Measurements from ENCODE around the gene SPINK1. TPM values are rescaled to one million over a fixed set of nuclear protein-coding genes. Genes with fewer than 3 reads are reported as not detected.

SPINK1 gene
- total RNA-seq, 2 experiments from 2014 or later, result not detected

DNA sequence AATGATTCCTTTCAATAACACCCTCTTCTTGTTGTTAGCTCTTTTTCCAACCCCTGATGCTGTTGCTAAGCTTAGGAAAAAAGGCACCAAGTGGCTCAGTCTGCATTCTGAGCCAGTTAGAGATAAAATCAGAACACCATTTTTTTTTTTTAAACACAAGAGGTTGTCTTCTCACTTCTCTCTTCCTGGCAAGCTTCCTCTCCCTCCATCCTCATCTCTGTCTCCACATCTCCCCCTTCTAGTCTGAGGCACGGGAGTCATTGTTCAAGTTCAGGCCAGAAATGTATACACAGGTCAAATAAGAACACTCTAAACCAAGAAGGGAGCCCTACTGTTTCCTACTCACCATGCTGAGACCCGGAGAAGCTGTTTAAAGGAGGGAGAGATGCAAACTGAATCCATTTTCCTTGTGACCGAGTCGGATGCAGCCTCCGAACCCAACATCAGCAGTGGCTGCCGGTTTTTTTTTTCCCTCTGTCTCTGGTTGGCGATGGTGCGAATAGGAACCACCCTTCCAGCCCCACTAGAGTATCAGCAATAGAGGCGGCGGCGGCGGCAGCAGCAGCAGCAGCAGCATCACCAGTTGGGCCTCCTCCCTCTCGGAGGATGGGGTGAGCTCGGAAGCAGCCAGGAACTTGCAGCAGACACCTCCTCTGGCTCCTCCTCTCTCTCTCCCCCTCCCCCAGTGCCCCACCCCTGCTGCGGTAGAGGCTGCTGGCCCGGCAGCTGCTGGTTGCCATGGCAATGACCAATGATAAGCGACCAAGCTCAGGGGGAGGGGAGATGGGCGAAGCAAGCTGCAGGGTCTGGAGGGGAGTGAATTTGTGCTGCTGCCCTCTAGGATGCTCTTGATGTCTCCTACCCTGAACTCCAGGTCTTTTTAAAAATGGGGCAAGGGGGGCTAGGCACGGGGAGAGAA lies 49.1 kb downstream of the SPINK1 start, which contains the start of gene JAKMIP2:
Gene JAKMIP2 (minus strand): TSS at position 619 of the 919 bp plus-strand sequence. CDS start 110,922 bp downstream, outside the sequence.
- Mint-ChIP-seq H3K27me3 (peaks cover 7% of the 10 kb centered on the region), H3K4me3 (peak within 1 kb of the TSS; percentile 96), H3K36me3 (no peaks in the 10 kb centered on the region), H3K9me3 (no peaks in the 10 kb centered on the region), H3K27ac (peak within 1 kb of the TSS; percentile 79), H3K4me1 (peaks cover 11% of the 10 kb centered on the region)
- POLR2A ChIA-PET, result interaction anchor here (0.9 to 1.1 kb wide), 2 partner anchors 14 to 23 kb away, joined by 3 read pairs; no protein-coding TSS in a partner anchor
- DNase-seq (peak; percentile 66), ATAC-seq (ENCODE audit: low read depth) (peak; percentile 98)

DNA sequence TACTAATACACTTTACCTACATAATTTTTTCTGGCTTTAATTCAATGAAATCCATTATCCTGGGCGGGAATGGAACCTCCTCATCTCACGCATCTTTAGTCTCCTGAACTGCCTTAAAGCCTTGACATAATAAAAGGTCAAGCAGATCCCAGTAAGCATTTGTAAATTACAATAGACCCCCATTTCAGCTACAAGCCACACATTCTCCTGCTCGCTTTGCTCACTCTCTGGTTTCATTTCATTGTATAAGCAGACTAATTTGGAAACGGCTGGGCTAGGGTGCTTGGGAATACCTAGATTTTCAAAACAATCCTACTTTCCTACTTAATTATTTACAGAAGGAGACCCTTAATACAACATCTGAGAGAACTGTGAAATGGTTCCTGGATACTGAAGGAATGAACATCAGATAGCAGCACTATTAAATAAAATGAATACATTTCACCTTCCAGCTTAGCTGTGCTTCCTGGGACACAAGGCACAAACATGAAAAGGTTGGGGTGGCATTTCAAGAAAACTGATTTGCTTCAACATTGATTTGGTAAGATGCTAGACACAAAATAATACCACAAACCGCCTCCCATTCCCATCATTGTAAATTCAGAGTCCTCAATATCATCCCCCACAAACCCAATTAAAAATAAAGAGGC lies 50.4 kb downstream of the SPINK1 start:
- Mint-ChIP-seq H3K4me3 (peak overlapping the region; percentile 63), H3K4me1 (peaks cover 11% of the 10 kb centered on the region), H3K27ac (no peak overlapping the region), H3K27me3 (peaks cover 7% of the 10 kb centered on the region), H3K36me3 (no peaks in the 10 kb centered on the region), H3K9me3 (peaks cover 3% of the 10 kb centered on the region)
- no peak for ATAC-seq (ENCODE audit: low read depth)
- no peak for DNase-seq
- POLR2A ChIA-PET, result interaction anchor here (1.1 kb wide), 1 partner anchor 24 kb away, joined by 3 read pairs; no protein-coding TSS in a partner anchor

- DNase-seq (no peak), ATAC-seq (ENCODE audit: low read depth) (no peak)
- Mint-ChIP-seq H3K27me3 (peaks cover 7% of the 10 kb centered on the region), H3K36me3 (no peaks in the 10 kb centered on the region), H3K9me3 (peaks cover 5% of the 10 kb centered on the region), H3K4me1 (peaks cover 11% of the 10 kb centered on the region), H3K4me3 (no peak overlapping the region), H3K27ac (no peak overlapping the region)
- POLR2A ChIA-PET, result no interaction called here
Observed at GRCh38 chr5:147779694-147780093, 51.8 kb downstream of the SPINK1 start.

- POLR2A ChIA-PET, result no interaction called here
- Mint-ChIP-seq H3K9me3 (peaks cover 5% of the 10 kb centered on the region), H3K4me3 (no peak overlapping the region), H3K4me1 (peaks cover 4% of the 10 kb centered on the region), H3K27ac (no peak overlapping the region), H3K36me3 (no peaks in the 10 kb centered on the region), H3K27me3 (peaks cover 2% of the 10 kb centered on the region)
- DNase-seq (no peak), ATAC-seq (ENCODE audit: low read depth) (no peak)
Observed at GRCh38 chr5:147776989-147777388, 54.5 kb downstream of the SPINK1 start.

Other genes starting within 250 kb of the SPINK1 start
- 1 to 10 TPM; 4.5 to 4.9 TPM for gene JAKMIP2, start 48.9 kb downstream of the SPINK1 start, total RNA-seq
- gene SCGB3A2, start 47.0 kb upstream of the SPINK1 start, total RNA-seq, result not detected
- not detected for gene C5orf46, start 74.9 kb upstream of the SPINK1 start, total RNA-seq
- gene SPINK5, start 232.3 kb upstream of the SPINK1 start, total RNA-seq, result not detected